ENCODE data around the gene COX7A1.

Gene COX7A1

DNA sequence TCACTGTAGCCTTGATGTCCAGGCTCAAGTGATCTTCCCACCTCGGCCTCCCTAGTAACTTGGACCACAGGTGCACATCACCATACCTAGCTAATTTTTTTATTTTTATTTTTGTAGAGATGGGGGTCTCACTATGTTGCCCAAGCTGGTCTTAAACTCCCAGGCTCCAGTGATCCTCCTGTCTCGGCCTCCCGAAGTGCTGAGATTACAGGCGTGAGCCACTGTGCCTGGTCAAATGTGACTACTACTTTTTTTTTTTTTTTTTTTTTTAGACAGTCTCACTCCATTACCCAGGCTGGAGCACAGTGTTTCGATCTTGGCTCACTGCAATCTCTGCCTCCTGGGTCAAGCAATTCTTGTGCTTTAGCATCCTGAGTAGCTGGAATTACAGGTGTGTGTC is 20.6 kb upstream of the COX7A1 start:
- no peak for DNase-seq (ENCODE audit: extremely low read depth, low read depth)
- TF ChIP-seq, protein P1, sequence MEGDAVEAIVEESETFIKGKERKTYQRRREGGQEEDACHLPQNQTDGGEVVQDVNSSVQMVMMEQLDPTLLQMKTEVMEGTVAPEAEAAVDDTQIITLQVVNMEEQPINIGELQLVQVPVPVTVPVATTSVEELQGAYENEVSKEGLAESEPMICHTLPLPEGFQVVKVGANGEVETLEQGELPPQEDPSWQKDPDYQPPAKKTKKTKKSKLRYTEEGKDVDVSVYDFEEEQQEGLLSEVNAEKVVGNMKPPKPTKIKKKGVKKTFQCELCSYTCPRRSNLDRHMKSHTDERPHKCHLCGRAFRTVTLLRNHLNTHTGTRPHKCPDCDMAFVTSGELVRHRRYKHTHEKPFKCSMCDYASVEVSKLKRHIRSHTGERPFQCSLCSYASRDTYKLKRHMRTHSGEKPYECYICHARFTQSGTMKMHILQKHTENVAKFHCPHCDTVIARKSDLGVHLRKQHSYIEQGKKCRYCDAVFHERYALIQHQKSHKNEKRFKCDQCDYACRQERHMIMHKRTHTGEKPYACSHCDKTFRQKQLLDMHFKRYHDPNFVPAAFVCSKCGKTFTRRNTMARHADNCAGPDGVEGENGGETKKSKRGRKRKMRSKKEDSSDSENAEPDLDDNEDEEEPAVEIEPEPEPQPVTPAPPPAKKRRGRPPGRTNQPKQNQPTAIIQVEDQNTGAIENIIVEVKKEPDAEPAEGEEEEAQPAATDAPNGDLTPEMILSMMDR (IDR thresholded peaks at IDR 0.05; ENCODE audit: low read depth, low read length), result no peak

DNA sequence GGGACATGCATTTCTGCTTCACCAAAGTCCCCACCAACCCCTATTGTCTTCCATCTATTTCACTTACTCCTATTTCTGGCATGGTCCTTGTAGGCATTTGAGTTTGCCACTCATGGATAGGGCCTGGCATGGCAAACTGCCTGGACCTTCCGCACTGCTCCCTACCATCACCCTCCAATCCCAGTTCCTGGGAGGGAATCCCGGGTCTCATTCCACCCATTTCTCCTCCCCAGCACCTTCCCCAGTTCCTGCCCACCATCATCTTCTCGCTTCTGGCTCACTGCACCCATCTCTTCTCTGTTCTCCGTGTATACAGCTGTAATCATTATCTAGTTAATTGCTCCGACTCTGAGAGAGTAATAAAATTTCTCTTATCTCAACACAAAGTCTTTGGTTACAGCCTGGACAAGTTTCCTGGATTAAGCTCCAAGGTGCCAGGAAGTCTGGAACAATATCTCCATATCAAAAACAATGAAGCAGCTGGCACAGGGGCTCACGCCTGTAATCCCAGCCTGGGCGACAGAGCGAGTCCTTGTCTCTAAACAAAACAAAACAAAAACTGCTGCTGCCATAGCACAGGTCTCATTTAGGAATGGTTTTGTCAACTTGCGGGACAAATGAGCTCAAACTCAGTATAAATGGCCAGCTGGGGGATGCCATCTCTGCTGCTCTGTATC is 17.0 kb upstream of the COX7A1 start:
- TF ChIP-seq, protein P1 (IDR thresholded peaks at IDR 0.05; ENCODE audit: low read depth, low read length), result no peak
- DNase-seq (ENCODE audit: extremely low read depth, low read depth), result no peak

DNA sequence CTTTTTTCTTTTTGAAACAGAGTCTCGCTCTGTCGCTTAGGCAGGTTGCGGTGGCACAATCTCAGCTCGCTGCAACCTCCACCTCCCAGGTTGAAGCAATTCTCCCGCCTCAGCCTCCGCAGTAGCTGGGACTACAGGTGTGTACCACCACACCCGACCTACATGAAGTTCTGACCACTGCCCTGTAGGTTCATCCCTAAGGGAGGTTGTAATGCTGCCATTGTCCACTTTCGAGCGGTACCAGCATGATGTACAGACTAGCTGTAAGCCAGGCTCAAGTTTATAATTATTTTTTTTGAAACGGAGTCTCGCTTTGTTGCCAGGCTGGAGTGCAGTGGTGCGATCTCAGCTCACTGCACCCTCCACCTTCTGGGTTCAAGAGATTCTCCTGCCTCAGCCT is 11.6 kb upstream of the COX7A1 start:
- DNase-seq (ENCODE audit: extremely low read depth, low read depth), result no peak
- TF ChIP-seq, protein P1 (IDR thresholded peaks at IDR 0.05; ENCODE audit: low read depth, low read length), result no peak

DNA sequence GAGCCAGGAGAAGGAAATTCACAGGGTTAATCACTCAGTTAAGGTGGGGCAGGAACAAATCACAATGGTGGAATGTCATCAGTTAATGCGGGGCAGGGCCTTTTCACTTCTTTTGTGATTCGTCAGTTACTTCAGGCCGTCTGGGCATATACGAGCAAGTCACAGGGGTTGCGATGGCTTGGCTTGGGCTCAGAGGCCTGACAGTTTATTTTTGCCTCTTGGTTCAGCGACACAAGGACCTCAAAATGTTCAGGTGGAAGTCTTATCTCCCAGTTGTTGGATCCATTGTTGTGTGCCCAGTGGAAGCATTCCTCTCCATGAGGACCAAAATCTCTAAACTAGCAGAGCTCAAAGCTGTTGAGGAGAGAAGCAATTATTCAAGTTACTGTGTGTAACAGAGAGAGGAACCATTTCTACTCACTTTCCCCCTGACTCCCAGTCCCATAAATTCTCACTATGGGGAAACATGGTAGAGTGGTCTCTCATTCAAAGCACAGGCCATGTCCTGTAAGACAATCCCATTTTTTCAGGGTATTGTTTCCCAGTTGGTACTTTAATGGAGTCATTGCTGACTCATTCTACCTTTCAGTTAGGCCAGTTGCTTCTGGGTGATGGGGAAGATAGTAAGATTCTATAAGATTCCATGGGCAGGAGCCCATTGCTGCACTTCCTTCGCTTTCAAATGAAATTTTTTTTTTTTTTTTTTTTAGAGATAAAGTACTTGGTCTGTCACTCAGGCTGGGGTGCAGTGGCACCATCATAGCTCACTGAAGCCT is 8.8 kb upstream of the COX7A1 start:
- TF ChIP-seq, protein P1 (IDR thresholded peaks at IDR 0.05; ENCODE audit: low read depth, low read length), result no peak
- no peak for DNase-seq (ENCODE audit: extremely low read depth, low read depth)

DNA sequence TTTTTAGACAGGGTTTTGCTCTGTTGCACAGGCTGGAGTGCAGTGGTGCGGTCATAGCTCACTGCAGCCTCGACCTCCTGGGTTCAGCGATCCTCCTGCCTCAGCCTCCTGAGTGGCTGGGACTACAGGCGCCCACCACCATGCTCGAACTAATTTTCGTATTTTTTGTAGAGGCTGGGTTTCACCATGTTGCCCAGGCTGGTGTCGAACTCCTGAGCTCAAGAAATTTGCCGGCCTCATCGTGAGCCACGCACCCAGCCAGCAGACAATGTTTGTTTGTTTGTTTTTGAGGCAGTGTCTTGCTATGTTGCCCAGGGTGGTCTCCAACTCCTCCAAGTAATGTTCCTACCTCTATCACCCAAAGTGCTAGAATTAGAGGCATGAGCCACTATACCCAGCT is 879 bp upstream of the COX7A1 start:
- DNase-seq (ENCODE audit: extremely low read depth, low read depth), result no peak
- TF ChIP-seq, protein P1 (IDR thresholded peaks at IDR 0.05; ENCODE audit: low read depth, low read length), result no peak

DNA sequence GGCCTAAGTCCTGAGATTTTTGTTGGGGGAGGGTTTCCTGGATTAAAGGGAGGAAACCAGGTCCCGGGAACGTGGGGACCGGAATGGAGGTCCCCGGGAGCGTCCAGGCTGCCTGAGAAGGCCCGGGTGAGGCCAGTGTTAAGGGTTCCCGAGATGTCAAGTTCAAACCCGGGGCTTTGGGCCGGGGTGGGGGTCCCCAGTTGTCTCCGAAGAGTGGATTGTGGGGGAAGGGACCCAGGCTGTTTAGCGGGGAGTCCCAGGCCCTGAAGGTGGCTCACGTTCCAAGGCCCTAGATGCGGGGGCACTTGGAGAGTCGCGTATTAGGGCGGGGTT is 262 bp downstream of the COX7A1 start:
- DNase-seq (ENCODE audit: extremely low read depth, low read depth), result no peak

More for the DNA sequence above, 262 bp downstream of the COX7A1 start:
- TF ChIP-seq, protein P1 (IDR thresholded peaks at IDR 0.05; ENCODE audit: low read depth, low read length), result no peak

All from AG09319 (cell line).